Pancreas (tissue), 10 donors: ENCODE results near the gene CCBE1. TPM values are rescaled to one million over a fixed set of nuclear protein-coding genes. Genes with fewer than 3 reads are reported as not detected.

ENCODE experiments used
- ATAC-seq, 4 donors: fragments of 200-7000 bp; cut with Tn5 transposase; one replicate each; pipeline versions ENCODE4 v1.8.0 to v1.9.1; 2020; ENCODE audit warnings: mild to moderate bottlenecking in 4 of 4, moderate library complexity in 4 of 4
- DNase-seq, 6 donors: peaks; one replicate each; pipeline ENCODE4 v3.0.0-alpha.2; 2020
- FAIRE-seq: peaks from 2 replicates; lab custom pipeline; 2012; peaks lifted over from hg19 to GRCh38; lab: Jason Lieb, UNC
- H3K27ac ChIP-seq, 4 donors: fragments of 200-600 bp; sonication (generic); 1 replicate in 3 of 4; 2 replicates in 1 of 4; pipeline versions ENCODE4 v1.5.0 to v1.8.0; 2020
- H3K27me3 ChIP-seq, 4 donors: fragments of 200-600 bp; one replicate each; pipeline ENCODE4 v1.8.0; 2021
- H3K36me3 ChIP-seq, 3 donors: fragments of 200-600 bp; sonication (generic) in 1 of 3; one replicate each; pipeline versions ENCODE4 v1.5.0 to v1.8.0; 2020 to 2021
- H3K4me1 ChIP-seq, 3 donors: fragments of 200-600 bp; one replicate each; pipeline ENCODE4 v1.8.0; 2021
- H3K4me3 ChIP-seq, 4 donors: fragments of 200-600 bp; sonication (generic) in 2 of 4; one replicate each; pipeline versions ENCODE4 v1.5.0 to v1.8.0; 2020 to 2021
- H3K9me3 ChIP-seq, 4 donors: fragments of 200-600 bp; one replicate each; pipeline ENCODE4 v1.8.0; 2021
- WGBS, 2 donors: extraction: QIAGEN DNeasy Blood & Tissue Kit; methylation state at CpG; one replicate each; pipeline ENCODE4 v1.1.7; 2013; 5-methylcytosine and 5-hydroxymethylcytosine counted together
- intact Hi-C, 3 donors: fragments of 100-400 bp; cut with DNase I; formaldehyde crosslinking; loops; one replicate each; pipeline versions ENCODE4 v1.11.1 to v1.14.2; 2022
- polyA plus RNA-seq, 2 donors: library from polyadenylated mRNA; stranded (reverse); fragments of 200-250 nt; gene quantifications; one replicate each; pipeline ENCODE4 v1.2.3, GENCODE V29; 2013
- total RNA-seq, 6 donors: library from RNA; stranded (reverse); fragmentation: NEBNext Ultra II Directional in 4 of 6; extraction: Animal tissue kit (Norgen Biotek cat#: 25700) in 4 of 6; gene quantifications; one replicate each; pipeline versions ENCODE4 v1.2.1 to v1.2.4, GENCODE V29; 2021 to 2023
- TF ChIP-seq, protein P1 (sequence below), 4 donors: fragments of 200-600 bp; sonication (generic) in 3 of 4; IDR thresholded peaks; one replicate each; pipeline versions ENCODE4 v1.5.0 to v1.8.0; 2021; ENCODE audit warnings: antibody characterized with exemption in 4 of 4
- donor health status: healthy with polysubstance abuse.
- donor health status: DM: no; HTN: no; CAD: no; lungs with moderate emphysema.
- donor health status: DM: no; HTN: no; CAD: no.
- donor health status: control.
- donor health status: control.
- donor health status: Bipolar disorder and iron deficiency.
- donor health status: DM: yes; HTN: yes; CAD: no.
- donor health status: DM: no; HTN: no; CAD: no.
- donor health status: DM: no; HTN: no; CAD: no.
- donor health status: DM: yes; HTN: yes; CAD: no.

CCBE1 gene
- total and polyA plus RNA-seq, 8 donors = 0.08 to 1.5 (median 0.59) TPM

DNA sequence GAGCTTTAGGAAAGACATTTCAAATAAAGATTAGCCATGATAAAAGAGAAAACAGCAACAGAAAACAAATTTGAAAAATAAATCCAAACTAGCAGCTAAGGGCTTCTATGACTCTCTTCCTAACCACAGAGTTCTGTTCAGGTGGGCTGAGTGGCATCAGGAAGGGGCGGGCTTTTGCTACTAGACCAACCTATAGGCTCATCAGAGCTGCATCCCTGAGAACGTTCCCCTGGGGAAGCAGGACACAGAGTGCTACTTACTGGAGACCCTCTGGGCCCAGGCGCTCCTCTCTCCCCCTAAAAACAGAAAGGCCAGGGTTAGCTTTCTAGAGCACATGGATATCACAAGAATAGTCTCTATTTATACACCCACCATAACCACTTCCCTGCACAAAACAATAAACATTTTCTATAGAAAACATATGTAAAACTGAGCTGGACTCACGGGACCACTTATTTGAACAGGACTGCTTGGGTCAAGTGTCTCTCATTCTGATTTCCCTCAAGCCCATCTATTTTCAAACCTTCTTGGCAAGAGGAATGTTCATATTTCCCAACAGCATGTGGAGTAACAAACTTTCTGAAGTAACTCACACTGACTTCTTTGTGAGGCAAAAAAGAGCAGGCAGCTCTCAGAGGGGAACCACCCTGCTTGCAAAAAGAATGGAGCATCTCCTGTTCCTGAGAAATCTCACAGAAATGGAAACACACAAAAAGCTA, 259.2 kb downstream of the CCBE1 start:
- ATAC-seq (no peak), FAIRE-seq (no peak), DNase-seq (no peak)
- intact Hi-C loops = no loop called here
- TF ChIP-seq, protein P1, sequence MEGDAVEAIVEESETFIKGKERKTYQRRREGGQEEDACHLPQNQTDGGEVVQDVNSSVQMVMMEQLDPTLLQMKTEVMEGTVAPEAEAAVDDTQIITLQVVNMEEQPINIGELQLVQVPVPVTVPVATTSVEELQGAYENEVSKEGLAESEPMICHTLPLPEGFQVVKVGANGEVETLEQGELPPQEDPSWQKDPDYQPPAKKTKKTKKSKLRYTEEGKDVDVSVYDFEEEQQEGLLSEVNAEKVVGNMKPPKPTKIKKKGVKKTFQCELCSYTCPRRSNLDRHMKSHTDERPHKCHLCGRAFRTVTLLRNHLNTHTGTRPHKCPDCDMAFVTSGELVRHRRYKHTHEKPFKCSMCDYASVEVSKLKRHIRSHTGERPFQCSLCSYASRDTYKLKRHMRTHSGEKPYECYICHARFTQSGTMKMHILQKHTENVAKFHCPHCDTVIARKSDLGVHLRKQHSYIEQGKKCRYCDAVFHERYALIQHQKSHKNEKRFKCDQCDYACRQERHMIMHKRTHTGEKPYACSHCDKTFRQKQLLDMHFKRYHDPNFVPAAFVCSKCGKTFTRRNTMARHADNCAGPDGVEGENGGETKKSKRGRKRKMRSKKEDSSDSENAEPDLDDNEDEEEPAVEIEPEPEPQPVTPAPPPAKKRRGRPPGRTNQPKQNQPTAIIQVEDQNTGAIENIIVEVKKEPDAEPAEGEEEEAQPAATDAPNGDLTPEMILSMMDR (IDR thresholded peaks at IDR 0.05) = no peak
- Histone ChIP-seq H3K4me3 (no peak overlapping the region), H3K4me1 (no peaks in the 10 kb centered on the region), H3K27ac (no peak overlapping the region), H3K36me3 (no peaks in the 10 kb centered on the region), H3K27me3 (no peaks in the 10 kb centered on the region), H3K9me3 (no peaks in the 10 kb centered on the region)
- WGBS, 2 donors = 61 to 70% methylated on average over 4 of the region's 4 CpGs

DNA sequence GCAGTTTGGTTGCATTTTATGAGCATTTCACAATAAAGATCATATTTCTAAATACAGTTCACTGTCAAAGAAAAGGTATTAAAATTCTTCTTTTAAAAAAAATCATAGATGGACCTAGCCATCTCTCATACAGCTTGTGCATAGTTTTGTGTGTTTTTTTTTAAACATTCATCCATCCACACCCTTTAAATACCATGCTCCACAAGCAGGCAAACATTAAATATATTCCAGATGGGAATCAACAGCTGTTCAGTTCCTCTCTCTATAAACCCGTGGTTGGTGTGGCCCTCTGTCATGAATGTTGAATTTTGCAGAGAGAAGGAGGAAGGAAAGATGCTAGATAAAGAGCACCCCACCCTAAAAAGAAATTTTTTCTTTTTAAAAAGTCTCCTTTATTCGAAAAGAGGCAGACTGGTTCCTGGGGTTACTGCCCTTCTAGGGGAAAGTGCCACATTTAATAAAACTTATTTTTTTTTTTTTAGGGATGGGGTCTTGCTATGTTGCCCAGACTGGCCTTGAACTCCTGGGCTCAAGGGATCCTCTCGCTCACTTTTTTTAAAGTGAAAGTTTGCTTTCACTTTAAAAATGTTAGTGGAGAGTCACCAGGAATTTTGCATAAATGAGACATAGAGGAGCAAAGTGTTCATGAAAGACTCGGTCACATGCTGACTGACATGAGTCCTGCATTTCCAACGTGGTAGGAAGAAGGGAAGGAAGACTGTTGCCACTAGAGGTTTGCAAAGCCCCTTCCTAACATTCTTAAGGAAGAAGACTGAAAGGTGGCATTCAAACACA, 264.2 kb downstream of the CCBE1 start:
- H3K9me3 ChIP-seq = no peaks in the 10 kb centered on the region
- H3K4me1 ChIP-seq = no peaks in the 10 kb centered on the region
- FAIRE-seq (no peak), DNase-seq (no peak), ATAC-seq (no peak)
- 45 to 56% methylated on average over 5 of the region's 5 CpGs for WGBS, 2 donors
- H3K27ac ChIP-seq = no peak overlapping the region
- no peaks in the 10 kb centered on the region for H3K27me3 ChIP-seq
- H3K4me3 ChIP-seq = no peak overlapping the region
- TF ChIP-seq, protein P1 (IDR thresholded peaks at IDR 0.05) = no peak
- H3K36me3 ChIP-seq = no peaks in the 10 kb centered on the region
- intact Hi-C loops = no loop called here

DNA sequence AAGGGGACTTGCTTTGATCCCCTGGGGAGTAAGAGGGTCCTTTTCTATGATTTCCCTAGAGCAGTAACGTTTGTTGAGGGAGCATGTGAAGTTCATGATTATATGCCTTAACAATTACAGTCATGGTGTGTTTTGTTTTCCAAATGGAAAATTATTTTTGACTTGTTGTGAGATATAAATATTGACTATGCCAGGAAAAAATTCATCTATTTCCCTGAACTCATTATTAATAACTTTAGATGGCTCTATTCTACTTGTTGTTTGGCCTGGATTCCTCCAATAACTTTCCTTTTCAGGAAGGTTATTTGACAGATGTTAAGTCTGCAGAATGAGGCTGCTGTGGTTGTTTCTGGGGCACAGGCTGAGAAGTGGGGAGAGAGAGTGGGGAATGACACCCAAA, 266.1 kb downstream of the CCBE1 start:
- WGBS, 2 donors = 46 to 69% methylated on average over 1 of the region's 1 CpG
- ATAC-seq (no peak), FAIRE-seq (no peak), DNase-seq (no peak)
- TF ChIP-seq, protein P1 (IDR thresholded peaks at IDR 0.05) = no peak
- intact Hi-C loops = no loop called here
- Histone ChIP-seq H3K4me1 (no peaks in the 10 kb centered on the region), H3K36me3 (no peaks in the 10 kb centered on the region), H3K4me3 (no peak overlapping the region), H3K27me3 (no peaks in the 10 kb centered on the region), H3K27ac (no peak overlapping the region), H3K9me3 (no peaks in the 10 kb centered on the region)

DNA sequence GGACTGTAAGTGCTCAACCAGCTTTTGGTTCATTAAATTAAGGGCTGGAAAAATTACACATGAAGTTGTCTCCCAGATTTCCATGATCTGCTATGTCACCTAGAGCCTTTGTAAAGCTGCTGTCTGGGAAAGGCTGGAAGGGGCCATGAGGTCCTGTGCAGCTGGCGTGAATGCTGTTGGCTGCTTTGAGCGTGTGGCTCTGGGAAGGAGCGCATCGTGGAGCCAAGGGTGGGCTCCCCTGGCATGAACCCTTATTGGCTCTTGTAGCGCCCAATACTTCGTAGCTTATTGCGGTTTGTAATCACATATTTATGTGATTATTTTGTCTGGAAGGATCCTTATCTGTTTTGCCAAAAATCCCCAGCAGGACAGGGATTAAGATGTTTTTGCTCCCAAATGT, 267.6 kb downstream of the CCBE1 start:
- DNase-seq = no peak
- intact Hi-C loops = no loop called here
- Histone ChIP-seq H3K4me3 (no peak overlapping the region), H3K9me3 (no peaks in the 10 kb centered on the region), H3K36me3 (no peaks in the 10 kb centered on the region), H3K4me1 (no peaks in the 10 kb centered on the region), H3K27me3 (no peaks in the 10 kb centered on the region), H3K27ac (no peak overlapping the region)
- 64 to 80% methylated on average over 7 of the region's 7 CpGs for WGBS, 2 donors
- no peak for ATAC-seq
- no peak for FAIRE-seq
- TF ChIP-seq, protein P1 (IDR thresholded peaks at IDR 0.05) = no peak

DNA sequence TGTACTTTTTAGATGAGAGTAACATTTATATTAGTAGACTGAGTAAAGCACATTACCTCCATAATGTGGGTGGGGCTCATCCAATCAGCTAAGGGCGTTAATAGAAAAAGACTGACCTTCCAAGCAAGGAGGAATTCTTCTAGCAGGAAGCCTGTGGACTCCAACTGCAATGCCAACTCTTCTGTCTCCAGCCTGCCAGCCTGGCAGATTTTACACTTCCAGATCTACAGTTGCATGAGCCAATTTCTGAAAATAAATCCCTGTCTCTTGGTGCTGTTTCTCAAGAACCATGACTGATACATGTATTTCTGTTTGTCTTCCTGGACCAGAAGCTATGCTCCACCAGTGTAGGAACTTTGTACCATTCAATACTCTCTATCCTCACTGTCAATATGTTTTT, 269.2 kb downstream of the CCBE1 start:
- no peak overlapping the region for H3K27ac ChIP-seq
- FAIRE-seq = no peak

More for the DNA sequence above, 269.2 kb downstream of the CCBE1 start:
- Histone ChIP-seq H3K27me3 (no peaks in the 10 kb centered on the region), H3K36me3 (no peaks in the 10 kb centered on the region), H3K4me1 (no peaks in the 10 kb centered on the region), H3K4me3 (no peak overlapping the region), H3K9me3 (no peaks in the 10 kb centered on the region)
- intact Hi-C loops = no loop called here
- WGBS, 2 donors = 53 to 74% methylated on average over 1 of the region's 1 CpG
- ATAC-seq (no peak), DNase-seq (no peak)
- TF ChIP-seq, protein P1 (IDR thresholded peaks at IDR 0.05) = no peak
